DOHH2 (cell line): ENCODE measurements around the gene PYGM.

Experiments used
- H3F3A ChIP-seq: fragments of 200-600 bp; sonication (generic), shearing (Covaris generic); 2 replicates; pipeline ENCODE4 v1.6.0; 2016; ENCODE audit warnings: antibody characterized with exemption, mild to moderate bottlenecking; ENCODE audit not compliant: control insufficient read depth, insufficient read depth
- H3K27ac ChIP-seq: fragments of 200-600 bp; sonication (generic); 2 replicates; pipeline ENCODE4 v1.5.1; 2014; ENCODE audit warnings: low read depth, mild to moderate bottlenecking, low read length, moderate library complexity
- H3K27me3 ChIP-seq: fragments of 200-600 bp; sonication (generic); 2 replicates; pipeline ENCODE4 v1.6.1; 2014; ENCODE audit warnings: mild to moderate bottlenecking, low read length, mixed read lengths; ENCODE audit not compliant: control insufficient read depth
- H3K36me3 ChIP-seq: fragments of 200-600 bp; sonication (generic); 2 replicates; pipeline ENCODE4 v1.6.1; 2014; ENCODE audit warnings: mild to moderate bottlenecking, low read length, moderate library complexity, mixed read lengths; ENCODE audit not compliant: control insufficient read depth
- H3K4me1 ChIP-seq: fragments of 200-600 bp; sonication (generic); 2 replicates; pipeline ENCODE4 v1.6.1; 2014; ENCODE audit warnings: mild to moderate bottlenecking, low read length, mixed read lengths; ENCODE audit not compliant: control insufficient read depth
- H3K4me2 ChIP-seq: fragments of 200-600 bp; sonication (generic); 2 replicates; pipeline ENCODE4 v1.6.0; 2014; ENCODE audit warnings: mild to moderate bottlenecking, low read length, moderate library complexity
- H3K4me3 ChIP-seq: fragments of 200-600 bp; sonication (generic); 2 replicates; pipeline ENCODE4 v1.5.1; 2014; ENCODE audit warnings: mild to moderate bottlenecking, low read length, mixed read lengths
- H3K79me2 ChIP-seq: fragments of 200-600 bp; sonication (generic); 2 replicates; pipeline ENCODE4 v1.6.1; 2014; ENCODE audit warnings: mild to moderate bottlenecking, low read length, mixed read lengths; ENCODE audit not compliant: control insufficient read depth
- H3K9me2 ChIP-seq: fragments of 200-600 bp; sonication (generic); replicated peaks from 2 replicates; pipeline ENCODE4 v1.6.1; 2014; ENCODE audit warnings: mild to moderate bottlenecking, low read length, mixed read lengths; ENCODE audit not compliant: control insufficient read depth
- H3K9me3 ChIP-seq: fragments of 200-600 bp; sonication (generic); 2 replicates; pipeline ENCODE4 v1.6.1; 2014; ENCODE audit warnings: antibody characterized with exemption, low read length, mixed read lengths; ENCODE audit not compliant: control insufficient read depth, insufficient read depth
- H4K20me1 ChIP-seq: fragments of 200-600 bp; sonication (generic); 2 replicates; pipeline ENCODE4 v1.6.0; 2014; ENCODE audit warnings: low read depth, mild to moderate bottlenecking, antibody characterized with exemption, low read length, moderate library complexity; ENCODE audit not compliant: control insufficient read depth, insufficient read depth
- CTCF ChIP-seq: fragments of 200-600 bp; sonication (generic); IDR thresholded peaks from one replicate; pipeline ENCODE4 v1.5.1; 2014; ENCODE audit warnings: antibody characterized with exemption, mild to moderate bottlenecking, low read depth, low read length; ENCODE audit not compliant: poor library complexity, severe bottlenecking
- EZH2phosphoT487 ChIP-seq: fragments of 200-600 bp; sonication (generic); IDR thresholded peaks from 2 replicates; pipeline ENCODE4 v1.6.1; 2017; ENCODE audit warnings: borderline replicate concordance, mild to moderate bottlenecking, antibody characterized with exemption, low read length, moderate library complexity, mixed read lengths

Gene PYGM

GRCh38 chr11:64719406-64719805 is 40.4 kb downstream of the PYGM start:
- Histone ChIP-seq H3K9me2 (no peaks in the 10 kb centered on the region), H3K4me3 (no peak overlapping the region), H4K20me1 (no peaks in the 10 kb centered on the region), H3K4me2 (no peak overlapping the region), H3K79me2 (no peaks in the 10 kb centered on the region), H3K27ac (no peak overlapping the region), H3K36me3 (no peaks in the 10 kb centered on the region), H3K9me3 (no peaks in the 10 kb centered on the region), H3F3A (0 out of 2 replicates have a peak, but pooled peaks cover 3% of the 10 kb centered on the region), H3K27me3 (peaks cover 79% of the 10 kb centered on the region), H3K4me1 (peaks cover 27% of the 10 kb centered on the region)
- TF ChIP-seq EZH2phosphoT487: no peak

- Histone ChIP-seq H3K9me3 (no peaks in the 10 kb centered on the region), H3K36me3 (no peaks in the 10 kb centered on the region), H3K27ac (no peak overlapping the region), H3K4me3 (no peak overlapping the region), H3K4me2 (no peak overlapping the region), H3K27me3 (peaks cover 85% of the 10 kb centered on the region), H4K20me1 (no peaks in the 10 kb centered on the region), H3F3A (0 out of 2 replicates have a peak, but pooled peaks cover 3% of the 10 kb centered on the region), H3K9me2 (no peaks in the 10 kb centered on the region), H3K79me2 (no peaks in the 10 kb centered on the region), H3K4me1 (peaks cover 21% of the 10 kb centered on the region)
- TF ChIP-seq CTCF (no peak), EZH2phosphoT487 (no peak)
Measured at GRCh38 chr11:64718780-64719124, 41.0 kb downstream of the PYGM start.

- Histone ChIP-seq H4K20me1 (no peaks in the 10 kb centered on the region), H3K4me3 (no peak overlapping the region), H3F3A (0 out of 2 replicates have a peak, but pooled peaks cover 3% of the 10 kb centered on the region), H3K9me2 (no peaks in the 10 kb centered on the region), H3K4me2 (no peak overlapping the region), H3K27me3 (peaks cover 86% of the 10 kb centered on the region), H3K27ac (no peak overlapping the region), H3K36me3 (no peaks in the 10 kb centered on the region), H3K4me1 (peaks cover 16% of the 10 kb centered on the region), H3K79me2 (no peaks in the 10 kb centered on the region), H3K9me3 (no peaks in the 10 kb centered on the region)
- TF ChIP-seq CTCF (no peak), EZH2phosphoT487 (no peak)
Measured at GRCh38 chr11:64718084-64718779, 41.5 kb downstream of the PYGM start.

GRCh38 chr11:64717268-64717578 is 42.6 kb downstream of the PYGM start:
- no peaks in the 10 kb centered on the region for H4K20me1 ChIP-seq
- H3K4me1 ChIP-seq: peaks cover 15% of the 10 kb centered on the region
- no peak overlapping the region for H3K4me2 ChIP-seq
- no peaks in the 10 kb centered on the region for H3K9me3 ChIP-seq
- H3K36me3 ChIP-seq: no peaks in the 10 kb centered on the region
- H3K4me3 ChIP-seq: no peak overlapping the region
- H3K27me3 ChIP-seq: peaks cover 82% of the 10 kb centered on the region
- TF ChIP-seq EZH2phosphoT487 (no peak), CTCF (no peak)
- H3K27ac ChIP-seq: no peak overlapping the region
- H3F3A ChIP-seq: 0 out of 2 replicates have a peak, but pooled peaks cover 3% of the 10 kb centered on the region
- no peaks in the 10 kb centered on the region for H3K79me2 ChIP-seq
- H3K9me2 ChIP-seq: no peaks in the 10 kb centered on the region
